SK-N-SH (cell line): Measurements from ENCODE around the gene RTN4RL1.

Experiments
- CTCF ChIP-seq: fragments of 200-600 bp; sonication (generic); IDR thresholded peaks from 2 replicates; pipeline ENCODE4 v1.6.1; 2017; ENCODE audit warnings: antibody characterized with exemption, mild to moderate bottlenecking, moderate library complexity
- EZH2phosphoT487 ChIP-seq: fragments of 200-600 bp; sonication (generic); IDR thresholded peaks from 2 replicates; pipeline ENCODE4 v1.6.1; 2017; ENCODE audit warnings: low read depth, mixed run types, mild to moderate bottlenecking, antibody characterized with exemption, moderate library complexity, borderline replicate concordance
- GATA2 ChIP-seq: sonication (generic); formaldehyde crosslinking; IDR thresholded peaks from 2 replicates; pipeline ENCODE4 v1.5.0; 2020; ENCODE audit warnings: mild to moderate bottlenecking, missing genetic modification reagents
- MAX ChIP-seq: IDR thresholded peaks from 2 replicates; pipeline ENCODE4 v1.4.0; 2012; ENCODE audit warnings: low read depth
- NFIC ChIP-seq: IDR thresholded peaks from 2 replicates; pipeline ENCODE4 v1.4.0; 2012; ENCODE audit warnings: borderline replicate concordance
- POLR2AphosphoS5 ChIP-seq: IDR thresholded peaks from 2 replicates; pipeline ENCODE4 v1.6.1; 2012; ENCODE audit warnings: low read depth, low read length
- REST ChIP-seq: IDR thresholded peaks from 2 replicates; pipeline ENCODE4 v1.6.1; 2012; ENCODE audit warnings: mild to moderate bottlenecking, low read depth, low read length, moderate library complexity
- SIN3A ChIP-seq: IDR thresholded peaks from 2 replicates; pipeline ENCODE4 v1.6.1; 2012; ENCODE audit warnings: low read depth, mild to moderate bottlenecking, low read length, moderate library complexity, borderline replicate concordance
- TCF12 ChIP-seq: IDR thresholded peaks from 2 replicates; pipeline ENCODE4 v1.4.0; 2012
- USF2 ChIP-seq: fragments of 150-350 bp; IDR thresholded peaks from 2 replicates; pipeline ENCODE4 v1.6.1; 2017; ENCODE audit warnings: antibody characterized with exemption, low read length, low read depth, borderline replicate concordance
- YY1 ChIP-seq: IDR thresholded peaks from 2 replicates; pipeline ENCODE4 v1.4.0; 2012; ENCODE audit warnings: low read depth, mild to moderate bottlenecking

GRCh38 chr17:1996800-1997288 lies 28.3 kb downstream of the RTN4RL1 start:
- TF ChIP-seq USF2 = no peak
- TF ChIP-seq MAX = no peak
- no peak for TF ChIP-seq EZH2phosphoT487
- no peak for TF ChIP-seq TCF12
- TF ChIP-seq CTCF = no peak
- TF ChIP-seq NFIC = no peak
- no peak for TF ChIP-seq YY1
- no peak for TF ChIP-seq REST
- no peak; the same call in 1 of the 2 replicates for TF ChIP-seq GATA2 (CRISPR knock-in tag)
- no peak for TF ChIP-seq POLR2AphosphoS5
- TF ChIP-seq SIN3A = no peak
